DND-41 (cell line): ENCODE measurements around the gene C2CD4B.
A peak's percentile ranks its signal among the peaks of the same experiment; 100 is the strongest.

Source experiments
- CTCF ChIP-seq: IDR thresholded peaks from 2 replicates; pipeline ENCODE4 v1.5.1; 2012; ENCODE audit warnings: borderline replicate concordance, low read length, moderate library complexity, mild to moderate bottlenecking; ENCODE audit not compliant: poor library complexity, severe bottlenecking; ENCODE audit errors: extremely low read depth
- EZH2 ChIP-seq: IDR thresholded peaks from 3 replicates; pipeline ENCODE4 v1.6.1; 2012; ENCODE audit warnings: borderline replicate concordance, low read depth, mild to moderate bottlenecking, moderate library complexity, low read length, inconsistent platforms; ENCODE audit not compliant: severe bottlenecking

DNA sequence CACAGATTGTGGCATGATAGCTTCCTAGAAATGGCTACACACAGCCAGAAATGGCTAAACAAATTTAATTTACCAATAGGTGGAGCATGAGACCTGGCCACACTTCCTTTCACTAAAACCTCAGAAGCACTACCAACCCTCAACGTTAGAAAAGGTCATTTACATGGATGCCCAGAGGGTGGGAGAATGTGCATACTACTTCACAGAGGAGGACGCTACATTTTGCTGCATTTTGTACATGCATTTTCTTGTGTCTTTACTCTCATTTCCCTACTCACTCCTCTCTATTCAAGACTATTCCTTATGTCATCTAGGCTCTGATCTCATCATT lies 40.1 kb downstream of the C2CD4B start:
- TF ChIP-seq CTCF: peak; percentile 30
- TF ChIP-seq EZH2: no peak
